Heart right ventricle (tissue), 16 donors: ENCODE data around the gene NEAT1. TPM values are rescaled to one million over a fixed set of nuclear protein-coding genes. Genes with fewer than 3 reads are reported as not detected.

Experiments used
- ATAC-seq, 8 donors: fragments of 200-7000 bp; cut with Tn5 transposase; one replicate each; pipeline ENCODE4 v1.9.1; 2020; ENCODE audit warnings: mild to moderate bottlenecking in 8 of 8, moderate library complexity in 8 of 8, moderate number of reproducible peaks in 1 of 8
- DNase-seq, 2 donors: peaks; one replicate each; pipeline ENCODE4 v3.0.0-alpha.2; 2020
- H3K27ac ChIP-seq, 10 donors: fragments of 200-600 bp; sonication (generic) in 2 of 10; one replicate each; pipeline versions ENCODE4 v1.5.0 to v1.8.0; 2020 to 2022; ENCODE audit warnings: mild to moderate bottlenecking in 3 of 10
- H3K27me3 ChIP-seq, 7 donors: fragments of 200-600 bp; one replicate each; pipeline ENCODE4 v1.8.0; 2021 to 2022; ENCODE audit warnings: mild to moderate bottlenecking in 2 of 7
- H3K36me3 ChIP-seq, 9 donors: fragments of 200-600 bp; sonication (generic) in 1 of 9; one replicate each; pipeline versions ENCODE4 v1.5.0 to v1.8.0; 2020 to 2022; ENCODE audit warnings: mild to moderate bottlenecking in 2 of 9
- H3K4me1 ChIP-seq, 9 donors: fragments of 200-600 bp; sonication (generic) in 1 of 9; one replicate each; pipeline versions ENCODE4 v1.5.0 to v1.8.0; 2020 to 2022; ENCODE audit warnings: mild to moderate bottlenecking in 4 of 9
- H3K4me3 ChIP-seq, 10 donors: fragments of 200-600 bp; sonication (generic) in 2 of 10; one replicate each; pipeline versions ENCODE4 v1.5.0 to v1.8.0; 2020 to 2022; ENCODE audit warnings: mild to moderate bottlenecking in 7 of 10, moderate library complexity in 2 of 10
- H3K9me3 ChIP-seq, 11 donors: fragments of 200-600 bp in 10 of 11; sonication (generic) in 2 of 11; one replicate each; pipeline versions ENCODE4 v1.5.0 to v1.8.0; 2013 to 2022; ENCODE audit warnings: mild to moderate bottlenecking in 2 of 11, control low read depth in 1 of 11, moderate library complexity in 1 of 11
- CTCF ChIP-seq, 9 donors: fragments of 200-600 bp; sonication (generic) in 2 of 9; IDR thresholded peaks; one replicate each; pipeline versions ENCODE4 v1.5.0 to v1.8.0; 2021 to 2022; ENCODE audit warnings: antibody characterized with exemption in 9 of 9, mild to moderate bottlenecking in 5 of 9, moderate library complexity in 1 of 9
- WGBS, 2 donors: extraction: QIAGEN DNeasy Blood & Tissue Kit; methylation state at CpG; one replicate each; pipeline ENCODE4 v1.1.7; 2013; ENCODE audit warnings: inconsistent platforms in 1 of 2; 5-methylcytosine and 5-hydroxymethylcytosine counted together
- intact Hi-C, 10 donors: fragments of 100-400 bp; cut with DNase I; formaldehyde crosslinking; loops; one replicate each; pipeline versions ENCODE4 v1.11.1 to v1.14.2; 2022
- polyA plus RNA-seq, 2 donors: library from polyadenylated mRNA; stranded (reverse); fragments of 200-250 nt; gene quantifications; one replicate each; pipeline ENCODE4 v1.2.3, GENCODE V29; 2013
- total RNA-seq, 10 donors: library from RNA; stranded (reverse); fragmentation: NEBNext Ultra II Directional in 3 of 10; extraction: Animal tissue kit (Norgen Biotek cat#: 25700) in 3 of 10; gene quantifications; one replicate each; pipeline versions ENCODE4 v1.2.1 to v1.2.4, GENCODE V29; 2021 to 2023
- donor health status: Arrhythmogenic right ventricular cardiomyopathy.
- donor health status: ischemic (EF 13 %, LVEDD 7.1; RV severe dilation, severe dysfunction).
- donor health status: healthy with polysubstance abuse.
- donor health status: DM: no; HTN: yes; CAD: no.
- donor health status: DM: no; HTN: no; CAD: no.
- donor health status: ischemic (EF 25% LVEDD 6.9; RV normal size, moderate dysfunction).
- donor health status: ischemic (EF 25% LVEDD 5.7; RV mildly dilated, moderate dysfunction).
- donor health status: healthy.
- donor health status: DM: yes; HTN: yes; CAD: no.
- donor health status: Ischemic cardiomyopathy.
- donor health status: ischemic (EF 35%, LVEDD 5.7; RV mildly dilated, moderate dysfunction).
- donor health status: nonischemic (EF 11% LVEDD 7.7; RV severe dilation, severe dysfunction).
- donor health status: DM: yes; HTN: yes; CAD: no.
- donor health status: PGD.
- donor health status: ischemic (EF 29% LVEDD 5.4; RV normal size, mild dysfunction).
- donor health status: nonischemic (EF 23%, LVEDD 6.1; RV moderate dilation, normal function).

Gene NEAT1
- total and polyA plus RNA-seq, 12 donors, result 103 to 1,899 (median 432) TPM

GRCh38 chr11:65429724-65430405 is 7.3 kb downstream of the NEAT1 start:
- Histone ChIP-seq H3K9me3 (no peaks in the 10 kb centered on the region), H3K36me3 (peaks cover 0 to 95% (median 62%) of the 10 kb centered on the region in 9 donors), H3K4me3 (peak overlapping the region in 9 of 10 donors; percentile 16 to 95 (median 81)), H3K4me1 (peaks cover 8 to 86% (median 77%) of the 10 kb centered on the region in 9 donors), H3K27me3 (no peaks in the 10 kb centered on the region), H3K27ac (peak overlapping the region in 9 of 10 donors; percentile 1 to 100 (median 99))
- DNase-seq, result peak; percentile 71 to 72
- peak; percentile 16 to 56 (median 30) for ATAC-seq
- no peak for TF ChIP-seq CTCF (IDR thresholded peaks at IDR 0.05)
- intact Hi-C loops, result no loop called here
- 2 to 3% methylated on average over 9 of the region's 9 CpGs for WGBS, 2 donors

- H3K27me3 ChIP-seq, result no peaks in the 10 kb centered on the region
- peaks cover 0 to 95% (median 62%) of the 10 kb centered on the region in 9 donors for H3K36me3 ChIP-seq
- peak overlapping the region in 9 of 10 donors; percentile 16 to 95 (median 81) for H3K4me3 ChIP-seq
- WGBS, 2 donors, result 15 to 17% methylated on average over 6 of the region's 6 CpGs
- peaks cover 9 to 93% (median 85%) of the 10 kb centered on the region in 9 donors for H3K4me1 ChIP-seq
- DNase-seq, result no peak
- intact Hi-C loops, result no loop called here
- no peaks in the 10 kb centered on the region for H3K9me3 ChIP-seq
- no peak for TF ChIP-seq CTCF (IDR thresholded peaks at IDR 0.05)
- peak overlapping the region in 8 of 10 donors; percentile 37 to 100 (median 100) for H3K27ac ChIP-seq
- no peak for ATAC-seq
Measured at GRCh38 chr11:65430406-65431217, 8.0 kb downstream of the NEAT1 start.

GRCh38 chr11:65431451-65432099 is 9.0 kb downstream of the NEAT1 start:
- H3K36me3 ChIP-seq, result peaks cover 0 to 95% (median 65%) of the 10 kb centered on the region in 9 donors
- DNase-seq, result no peak

More at GRCh38 chr11:65431451-65432099, 9.0 kb downstream of the NEAT1 start:
- no peak for TF ChIP-seq CTCF (IDR thresholded peaks at IDR 0.05)
- WGBS, 2 donors, result 21 to 24% methylated on average over 4 of the region's 4 CpGs
- no peak for ATAC-seq
- Histone ChIP-seq H3K27ac (peak overlapping the region in 6 of 10 donors; percentile 75 to 100 (median 100)), H3K27me3 (no peaks in the 10 kb centered on the region), H3K4me1 (peaks cover 15 to 100% (median 94%) of the 10 kb centered on the region in 9 donors), H3K4me3 (peak overlapping the region in 7 of 10 donors; percentile 16 to 95 (median 81)), H3K9me3 (no peaks in the 10 kb centered on the region)
- intact Hi-C loops, result loop anchor here in 1 of 10 donors (2.0 kb wide), 1 partner anchor 15 kb away; no protein-coding TSS in a partner anchor
